HL-60 (cell line): Measurements from ENCODE around the gene MYOM1.
A peak's percentile ranks its signal among the peaks of the same experiment; 100 is the strongest.

ENCODE experiments used
- DNase-seq, 2 experiments: peaks; one replicate each; pipeline ENCODE4 v3.0.0-alpha.2; 2010 to 2020; ENCODE audit warnings: low read depth in 1 of 2, low spot score in 1 of 2
- H3K27ac ChIP-seq: fragments of 250-450 bp; sonication (Bioruptor Pico); replicated peaks from 2 replicates; pipeline ENCODE4 v1.5.1; 2020; ENCODE audit warnings: mild to moderate bottlenecking, moderate library complexity
- H3K27me3 ChIP-seq: fragments of 250-450 bp; sonication (Bioruptor Pico); 2 replicates; pipeline ENCODE4 v1.5.1; 2021; ENCODE audit warnings: mild to moderate bottlenecking, moderate library complexity; ENCODE audit not compliant: insufficient read depth, poor library complexity, severe bottlenecking
- H3K4me3 ChIP-seq: replicated peaks from 2 replicates; pipeline ENCODE4 v1.5.1; 2011; ENCODE audit warnings: mild to moderate bottlenecking, control low read depth, low read length; ENCODE audit not compliant: insufficient read depth
- CTCF ChIP-seq: IDR thresholded peaks from one replicate; pipeline ENCODE4 v1.5.1; 2011; ENCODE audit warnings: low read length, control low read depth, inconsistent platforms; ENCODE audit not compliant: insufficient read depth
- GABPA ChIP-seq: IDR thresholded peaks from 2 replicates; pipeline ENCODE4 v1.6.1; 2012; ENCODE audit warnings: low read depth
- POLR2AphosphoS5 ChIP-seq: IDR thresholded peaks from 2 replicates; pipeline ENCODE4 v1.6.1; 2012; ENCODE audit warnings: low read depth
- REST ChIP-seq: IDR thresholded peaks from 2 replicates; pipeline ENCODE4 v1.6.1; 2012; ENCODE audit warnings: low read depth; ENCODE audit not compliant: insufficient replicate concordance
- SPI1 ChIP-seq: IDR thresholded peaks from 2 replicates; pipeline ENCODE4 v1.6.1; 2012; ENCODE audit warnings: low read depth, mild to moderate bottlenecking, borderline replicate concordance

The MYOM1 gene

GRCh38 chr18:3213300-3214059 is 6.3 kb downstream of the MYOM1 start:
- Histone ChIP-seq H3K27ac (peak overlapping the region; percentile 51), H3K27me3 (no peaks in the 10 kb centered on the region), H3K4me3 (no peak overlapping the region)
- TF ChIP-seq CTCF: no peak
- TF ChIP-seq REST: no peak
- TF ChIP-seq POLR2AphosphoS5: no peak
- no peak for TF ChIP-seq GABPA
- no peak for TF ChIP-seq SPI1
- DNase-seq: peak in 1 of 2 experiments; percentile 40

GRCh38 chr18:3212657-3213056 is 7.1 kb downstream of the MYOM1 start:
- TF ChIP-seq GABPA (no peak), REST (no peak), POLR2AphosphoS5 (no peak), SPI1 (no peak), CTCF (no peak)
- no peak overlapping the region for H3K4me3 ChIP-seq
- no peak for DNase-seq
- H3K27ac ChIP-seq: no peak overlapping the region; the same call in 1 of the 2 replicates
- no peaks in the 10 kb centered on the region for H3K27me3 ChIP-seq

GRCh38 chr18:3211236-3211992 is 8.4 kb downstream of the MYOM1 start:
- Histone ChIP-seq H3K27me3 (no peaks in the 10 kb centered on the region), H3K27ac (no peak overlapping the region), H3K4me3 (no peak overlapping the region)
- no peak for TF ChIP-seq GABPA
- TF ChIP-seq SPI1: no peak
- no peak for TF ChIP-seq POLR2AphosphoS5
- no peak for TF ChIP-seq CTCF
- TF ChIP-seq REST: no peak
- no peak for DNase-seq
